ENCODE data around the gene CPXCR1.
"Not testable (repeated sequence)": the region's sequence is repeated elsewhere in the genome, so short reads cannot be mapped to it uniquely, and the experiment has no call there.

The CPXCR1 gene

DNA sequence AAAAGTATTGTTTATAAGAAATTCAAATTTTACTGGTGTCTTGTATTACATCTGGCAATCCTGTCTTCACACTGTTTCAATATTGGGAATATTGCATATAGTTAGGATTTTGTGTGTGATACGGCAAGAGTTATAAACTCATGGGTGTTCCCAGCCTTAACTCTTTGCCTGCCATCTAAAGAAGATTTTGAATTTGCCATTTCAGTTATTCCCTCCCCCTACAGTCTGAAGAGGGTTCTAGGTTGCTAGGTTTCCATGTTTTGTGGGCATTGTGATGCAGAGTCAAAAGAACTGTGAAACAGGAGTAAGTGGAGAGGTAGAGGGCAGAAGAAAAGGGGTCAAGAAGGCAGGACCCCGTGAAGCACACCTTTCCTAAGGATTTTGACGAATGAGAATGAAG, at the start of gene CPXCR1:
Gene CPXCR1, plus strand, starts transcription at position 301 of the 400 bp plus-strand sequence. CDS start 6,190 bp downstream, outside the sequence.
- no peak for DNase-seq

DNA sequence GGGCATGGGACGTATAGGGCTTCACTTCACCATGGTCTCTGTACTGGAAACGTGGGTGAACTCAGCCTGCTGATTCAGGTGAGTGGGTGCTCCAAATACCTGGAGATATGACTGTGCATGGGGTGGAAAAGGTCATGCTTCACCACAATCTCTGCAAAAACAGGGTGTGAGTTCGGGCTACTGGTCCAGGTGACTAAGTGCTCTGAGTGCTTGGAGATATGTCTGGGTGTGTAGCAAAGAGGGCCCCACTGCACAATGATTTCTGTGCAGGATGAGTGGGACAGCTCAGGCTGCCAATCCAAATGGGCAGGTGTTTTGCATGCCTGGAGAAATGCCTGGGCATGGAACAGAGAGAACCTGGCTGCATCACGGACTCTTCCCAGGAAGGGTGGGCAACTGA, 11.2 kb upstream of the CPXCR1 start:
- no peak for DNase-seq

DNA sequence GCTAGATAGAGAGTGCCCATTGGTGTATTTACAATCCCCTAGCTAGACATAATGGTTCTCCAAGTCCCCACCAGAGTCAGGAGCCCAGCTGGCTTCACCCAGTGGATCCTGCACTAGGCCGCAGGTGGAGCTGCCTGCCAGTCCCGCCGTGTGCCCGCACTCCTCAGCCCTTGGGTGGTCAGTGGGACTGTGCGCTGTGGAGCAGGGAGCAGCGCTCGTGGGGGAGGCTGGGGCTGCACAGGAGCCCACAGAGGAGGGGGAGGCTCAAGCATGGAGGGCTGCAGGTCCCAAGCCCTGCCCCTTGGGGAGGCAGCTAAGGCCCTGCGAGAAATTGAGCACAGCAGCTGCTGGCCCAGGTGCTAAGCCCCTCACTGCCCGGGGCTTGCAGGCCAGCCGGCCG, 810 bp upstream of the CPXCR1 start:
- DNase-seq: not testable (repeated sequence)

DNA sequence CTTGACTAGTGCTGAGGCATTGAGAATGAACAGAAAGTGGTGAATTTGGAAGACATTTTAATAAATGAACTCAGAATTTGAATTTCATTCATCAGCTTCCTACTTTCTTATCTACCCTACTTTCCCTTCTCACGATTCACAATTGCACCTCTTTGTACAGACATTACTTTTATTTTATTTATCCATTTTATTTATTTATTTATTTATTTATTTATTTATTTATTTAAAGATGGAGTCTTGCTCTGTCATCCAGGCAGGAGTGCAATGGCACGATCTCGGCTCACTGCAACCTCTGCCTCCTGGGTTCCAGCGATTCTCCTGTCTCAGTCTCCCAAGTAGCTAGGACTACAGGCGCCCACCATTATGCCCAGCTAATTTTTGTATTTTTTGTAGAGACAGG, 5.3 kb downstream of the CPXCR1 start:
- DNase-seq: not testable (repeated sequence)

DNA sequence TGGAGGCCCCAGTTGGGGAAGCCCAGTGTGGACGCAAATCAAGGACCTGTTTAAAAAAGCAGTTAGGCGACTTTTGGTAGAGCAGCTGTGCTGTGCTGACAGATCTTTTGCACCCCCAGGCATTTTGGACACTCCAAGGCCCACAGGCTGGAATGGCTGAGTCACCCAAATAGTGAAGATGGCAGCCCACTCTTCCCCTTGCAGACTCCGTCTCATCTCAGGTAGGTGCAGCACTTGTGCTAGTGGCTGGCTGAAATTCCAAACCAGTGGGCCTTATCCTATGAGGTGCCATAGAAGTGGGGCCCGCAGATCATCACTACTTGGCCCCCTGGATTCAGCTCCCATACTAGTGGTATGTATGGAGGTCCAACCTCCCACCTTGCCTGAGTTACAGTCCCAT, 42.8 kb downstream of the CPXCR1 start:
- DNase-seq: no peak

All from NCI-H526 (cell line).